HG02840 (cell line): Measurements from ENCODE around the gene EGFL7.

Source experiments
- ATAC-seq: cut with Tn5 transposase; IDR thresholded peaks from one replicate; pipeline ENCODE4 v1.9.1; 2021; ENCODE audit warnings: mild to moderate bottlenecking, moderate library complexity, moderate number of reproducible peaks; ENCODE audit not compliant: unreplicated experiment, low FRiP score

The EGFL7 gene

DNA sequence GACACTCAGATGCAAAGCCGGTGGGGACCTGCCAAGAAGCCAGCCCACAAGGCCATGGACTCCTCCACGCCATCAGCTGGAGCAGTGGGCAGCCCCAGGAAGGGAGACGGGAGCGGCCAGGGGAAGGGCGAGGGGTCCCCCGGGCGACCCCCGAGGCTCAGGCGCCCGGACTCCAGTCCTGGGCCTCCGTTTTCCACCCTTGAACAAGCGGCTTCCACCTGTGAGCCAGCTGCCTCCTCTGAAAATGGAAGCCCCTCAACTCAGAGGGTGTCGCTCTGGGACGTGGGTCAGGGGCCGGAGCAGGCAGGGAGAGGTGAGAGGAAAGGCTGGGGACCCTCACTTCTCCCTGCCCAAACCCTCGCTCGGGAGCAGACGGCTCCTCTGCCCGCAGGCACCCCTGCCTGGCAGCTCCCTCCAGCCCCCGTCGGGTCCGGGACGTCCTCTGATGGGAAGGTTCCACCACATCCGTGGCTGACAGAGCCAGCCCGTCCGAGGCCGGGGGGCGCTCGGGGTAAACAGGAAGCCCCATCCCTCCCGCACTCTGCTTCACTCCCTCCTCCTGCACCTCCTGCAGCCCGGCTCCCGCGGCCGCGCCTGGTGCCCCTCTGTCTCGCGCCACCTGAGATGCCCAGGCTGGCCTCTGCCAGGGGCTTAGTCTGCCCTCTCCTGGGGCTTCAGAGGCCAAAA is 3.7 kb upstream of the EGFL7 start:
- ATAC-seq, result no peak

- no peak for ATAC-seq
Measured at GRCh38 chr9:136659861-136660784, 2.6 kb upstream of the EGFL7 start.

GRCh38 chr9:136660971-136661550 is 1.7 kb upstream of the EGFL7 start:
- no peak for ATAC-seq

GRCh38 chr9:136661641-136662325 is 933 bp upstream of the EGFL7 start:
- ATAC-seq, result no peak

DNA sequence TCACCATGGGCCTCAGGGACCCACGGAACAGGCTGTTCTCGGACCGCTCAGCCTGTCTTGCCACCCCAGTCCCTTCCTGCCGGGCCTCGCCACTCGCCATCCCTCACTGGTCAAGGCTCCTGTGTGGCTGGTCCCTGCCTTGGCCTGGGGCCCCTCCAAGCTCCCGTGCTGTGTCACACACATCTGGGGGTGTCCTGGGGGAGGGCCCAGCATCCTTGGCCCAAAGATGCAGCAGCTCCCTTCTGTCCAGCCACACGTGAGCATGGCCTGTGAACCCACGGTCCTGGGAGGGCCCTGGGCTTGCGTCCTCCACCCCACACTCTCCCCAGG is 425 bp upstream of the EGFL7 start:
- no peak for ATAC-seq

DNA sequence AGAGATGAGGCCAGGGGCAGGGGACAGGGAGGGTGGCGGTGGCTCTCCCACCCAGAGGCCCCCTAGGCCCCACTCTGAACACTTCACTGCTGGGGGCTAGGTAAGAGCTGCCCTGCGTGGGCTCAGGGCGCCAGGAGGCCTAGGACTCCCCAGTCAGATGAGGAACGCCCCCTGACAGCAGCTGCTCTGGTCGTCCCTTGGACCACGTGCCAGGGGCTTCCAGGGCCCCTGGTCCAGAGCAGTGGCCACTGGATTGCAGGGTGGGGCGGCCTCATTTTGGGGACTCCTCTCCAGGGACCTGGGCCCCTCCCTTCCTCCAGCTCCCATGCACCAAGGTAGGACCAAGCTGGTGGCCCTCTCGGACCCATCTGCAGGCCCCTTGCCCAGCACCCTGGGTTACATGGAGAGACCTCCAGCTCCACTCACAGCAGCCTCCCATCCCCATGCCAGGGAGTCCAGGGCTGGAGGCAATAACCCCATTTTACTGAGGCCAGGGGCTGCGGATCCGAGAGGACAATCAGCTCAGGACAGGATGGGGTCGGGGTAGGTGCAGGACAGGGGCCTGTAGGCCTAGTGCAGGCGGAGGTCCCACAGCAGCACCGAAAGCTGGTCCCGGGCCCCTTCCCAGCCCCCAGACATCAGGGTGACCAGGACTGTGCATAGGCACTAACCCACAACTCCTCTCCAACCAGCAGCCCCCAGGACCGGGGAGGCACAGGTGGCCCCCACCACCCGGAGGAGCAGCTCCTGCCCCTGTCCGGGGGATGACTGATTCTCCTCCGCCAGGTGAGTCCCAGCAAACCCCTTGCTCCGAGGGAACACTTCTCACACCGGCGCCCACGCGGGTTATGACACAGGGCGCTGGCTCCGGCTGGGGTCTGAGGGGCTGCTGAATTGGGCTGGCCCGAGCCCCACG is 1.5 kb downstream of the EGFL7 start:
- no peak for ATAC-seq

- no peak for ATAC-seq
Measured at GRCh38 chr9:136665111-136665703, 2.5 kb downstream of the EGFL7 start.

DNA sequence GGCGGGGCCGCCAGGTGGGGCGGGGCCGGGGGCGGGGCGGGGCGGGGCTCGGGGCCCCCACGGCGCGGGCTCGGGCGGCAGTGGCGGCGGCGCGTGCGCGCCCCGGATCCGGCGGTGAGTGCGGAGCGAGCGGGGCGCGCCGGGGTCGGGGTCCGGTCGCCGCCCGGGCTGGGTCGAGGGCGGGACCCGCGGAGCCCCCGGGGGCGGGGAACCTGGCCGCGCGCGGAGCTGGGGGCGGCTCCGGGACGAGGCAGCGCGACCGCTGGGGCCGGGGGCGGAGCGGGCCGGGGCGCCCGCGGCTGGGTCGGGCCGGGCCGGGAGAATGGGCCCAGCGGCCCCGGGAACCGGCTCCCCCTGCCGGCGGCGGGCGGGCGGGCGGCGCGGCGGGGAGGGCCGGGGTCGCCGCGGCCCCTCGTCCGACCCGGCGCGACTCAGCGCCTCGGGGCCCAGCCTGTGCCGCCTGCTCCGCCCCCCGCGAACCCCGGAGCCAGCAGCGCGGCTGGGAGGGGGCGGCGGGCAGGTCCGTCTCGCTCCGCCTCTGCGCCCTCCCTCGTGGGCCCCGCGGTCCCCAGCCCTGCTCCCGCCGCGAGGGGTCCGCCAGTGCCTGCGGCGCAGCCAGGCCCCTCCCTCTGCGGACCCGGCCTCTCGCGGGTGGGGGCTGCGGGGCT is 3.1 kb downstream of the EGFL7 start:
- ATAC-seq, result no peak

- no peak for ATAC-seq
Measured at GRCh38 chr9:136666372-136667213, 3.9 kb downstream of the EGFL7 start.

- ATAC-seq, result no peak
Measured at GRCh38 chr9:136667214-136667939, 4.7 kb downstream of the EGFL7 start.

DNA sequence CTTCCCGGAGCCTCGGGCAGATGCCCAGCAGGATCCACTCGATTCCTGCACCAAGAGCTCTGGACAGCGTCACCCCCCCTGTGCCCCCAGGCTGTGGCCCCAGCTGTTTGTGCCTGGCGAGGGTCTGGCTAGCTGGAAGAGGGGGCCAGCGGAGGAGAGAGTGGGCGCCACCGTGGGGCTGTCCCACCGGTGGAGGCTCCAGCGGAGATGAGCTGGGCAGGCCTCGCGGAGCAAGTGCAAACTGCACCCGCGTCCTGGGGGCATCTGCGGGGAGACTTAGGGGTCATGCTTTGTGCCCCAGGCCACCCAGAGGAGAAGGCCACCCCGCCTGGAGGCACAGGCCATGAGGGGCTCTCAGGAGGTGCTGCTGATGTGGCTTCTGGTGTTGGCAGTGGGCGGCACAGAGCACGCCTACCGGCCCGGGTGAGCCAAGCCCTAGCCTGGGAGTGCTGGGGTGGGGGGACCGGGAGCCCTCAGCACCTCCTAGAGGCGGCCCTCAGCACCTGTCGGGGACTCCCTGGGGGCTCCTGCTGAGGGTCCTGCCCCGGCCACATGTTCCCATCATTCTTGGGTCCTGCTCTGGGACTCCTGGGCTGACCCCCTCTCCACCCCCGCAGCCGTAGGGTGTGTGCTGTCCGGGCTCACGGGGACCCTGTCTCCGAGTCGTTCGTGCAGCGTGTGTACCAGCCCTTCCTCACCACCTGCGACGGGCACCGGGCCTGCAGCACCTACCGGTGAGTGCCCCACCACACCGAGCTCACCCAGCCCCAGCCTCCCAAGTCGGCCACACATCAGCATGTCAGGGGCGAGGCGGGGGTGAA is 5.4 kb downstream of the EGFL7 start:
- no peak for ATAC-seq

DNA sequence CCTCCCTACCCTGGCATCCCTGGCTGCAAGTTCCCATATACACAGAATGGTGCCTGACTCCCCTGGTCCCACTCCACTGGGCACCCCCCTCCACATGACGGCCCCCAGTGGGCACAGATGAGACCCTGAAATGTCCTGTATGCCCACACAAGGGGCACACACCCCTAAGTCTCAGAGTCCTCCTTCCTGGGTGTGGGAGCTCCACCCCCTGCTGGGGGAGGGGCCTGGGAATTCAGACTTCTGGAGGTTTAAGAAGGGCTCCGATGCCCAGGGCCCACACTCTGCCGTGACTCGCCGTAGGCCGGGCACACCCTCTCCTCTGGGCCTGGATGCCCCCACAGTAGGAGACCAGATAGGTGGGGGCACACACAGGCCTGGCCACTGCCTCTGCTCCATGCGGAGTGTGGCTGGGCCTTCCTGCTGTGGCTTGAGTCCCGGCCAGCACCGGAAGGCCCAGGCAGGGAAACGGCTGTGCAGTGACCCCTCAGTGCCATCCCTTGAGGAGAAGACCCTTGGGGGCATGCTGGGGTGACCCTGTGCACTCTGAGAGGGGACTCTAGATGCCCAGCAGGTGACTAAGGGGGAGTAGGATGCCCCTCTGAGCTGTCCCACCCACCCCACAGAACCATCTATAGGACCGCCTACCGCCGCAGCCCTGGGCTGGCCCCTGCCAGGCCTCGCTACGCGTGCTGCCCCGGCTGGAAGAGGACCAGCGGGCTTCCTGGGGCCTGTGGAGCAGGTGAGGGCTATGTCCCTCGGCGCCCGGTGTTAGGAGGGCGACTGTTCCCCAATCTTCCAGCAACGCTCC is 6.5 kb downstream of the EGFL7 start:
- no peak for ATAC-seq

- ATAC-seq, result no peak
Measured at GRCh38 chr9:136669791-136670464, 7.2 kb downstream of the EGFL7 start.

DNA sequence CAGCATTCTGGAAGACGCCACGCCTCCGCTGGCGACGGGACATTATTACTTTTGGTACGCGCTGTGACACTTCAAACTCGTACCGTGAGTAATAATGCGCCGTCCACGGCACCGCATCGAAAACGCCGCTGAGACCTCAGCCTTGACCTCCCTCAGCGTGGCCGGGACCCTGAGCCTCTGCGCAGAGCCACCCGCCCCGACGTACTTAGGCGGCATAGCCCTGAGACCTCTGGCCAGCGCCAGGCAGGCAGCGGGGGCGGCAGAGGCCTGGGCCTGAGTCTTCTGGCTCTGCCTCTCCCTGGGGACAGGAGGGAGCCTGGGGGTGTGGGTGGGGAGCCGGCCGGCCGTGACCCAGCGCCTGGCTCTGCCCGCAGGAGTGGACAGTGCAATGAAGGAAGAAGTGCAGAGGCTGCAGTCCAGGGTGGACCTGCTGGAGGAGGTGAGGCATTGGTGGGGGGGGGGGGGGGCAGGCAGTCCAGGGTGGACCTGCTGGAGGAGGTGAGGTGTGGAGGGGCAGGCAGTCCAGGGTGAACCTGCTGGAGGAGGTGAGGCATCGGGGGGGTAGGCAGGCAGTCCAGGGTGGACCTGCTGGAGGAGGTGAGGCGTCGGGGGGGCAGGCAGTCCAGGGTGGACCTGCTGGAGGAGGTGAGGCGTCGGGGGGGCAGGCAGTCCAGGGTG is 8.0 kb downstream of the EGFL7 start:
- ATAC-seq, result no peak

DNA sequence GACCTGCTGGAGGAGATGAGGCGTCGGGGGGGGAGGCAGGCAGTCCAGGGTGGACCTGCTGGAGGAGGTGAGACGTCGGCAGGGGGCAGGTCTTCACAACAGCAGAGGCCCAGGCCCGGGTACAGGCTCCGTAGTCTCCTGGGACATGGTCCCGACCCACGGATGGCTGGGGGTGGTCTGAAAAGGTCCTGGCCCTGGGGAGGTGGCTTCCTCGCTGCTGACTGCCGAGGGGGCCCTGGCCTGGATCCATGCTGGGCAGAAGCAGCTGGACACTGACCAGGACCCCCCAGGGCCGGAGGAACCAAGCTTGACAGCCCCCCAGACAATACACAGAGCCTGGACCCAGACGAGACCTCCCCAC is 8.5 kb downstream of the EGFL7 start:
- ATAC-seq, result no peak
